Ishikawa (cell line): ENCODE measurements around the gene SPIN3.

ENCODE experiments used
- CEBPB ChIP-seq: IDR thresholded peaks from 2 replicates; pipeline ENCODE4 v1.6.1; 2012
- CREB1 ChIP-seq: IDR thresholded peaks from 2 replicates; pipeline ENCODE4 v1.6.1; 2012; ENCODE audit warnings: low read depth
- EGR1 ChIP-seq: IDR thresholded peaks from 2 replicates; pipeline ENCODE4 v1.6.1; 2012
- EP300 ChIP-seq: IDR thresholded peaks from 2 replicates; pipeline ENCODE4 v1.6.1; 2012; ENCODE audit warnings: borderline replicate concordance
- FOXM1 ChIP-seq: IDR thresholded peaks from 2 replicates; pipeline ENCODE4 v1.6.1; 2012; ENCODE audit warnings: low read depth, borderline replicate concordance
- NFIC ChIP-seq: IDR thresholded peaks from 2 replicates; pipeline ENCODE4 v1.6.1; 2012
- RAD21 ChIP-seq: IDR thresholded peaks from 2 replicates; pipeline ENCODE4 v1.6.1; 2012; ENCODE audit warnings: low read depth
- REST ChIP-seq: IDR thresholded peaks from 2 replicates; pipeline ENCODE4 v1.6.1; 2012; ENCODE audit warnings: low read depth, mild to moderate bottlenecking
- TAF1 ChIP-seq: IDR thresholded peaks from 2 replicates; pipeline ENCODE4 v1.6.1; 2012; ENCODE audit warnings: low read depth, mild to moderate bottlenecking
- TCF12 ChIP-seq: IDR thresholded peaks from 2 replicates; pipeline ENCODE4 v1.6.1; 2012; ENCODE audit warnings: low read depth
- TEAD4 ChIP-seq: IDR thresholded peaks from 2 replicates; pipeline ENCODE4 v1.6.1; 2012
- USF1 ChIP-seq: IDR thresholded peaks from 2 replicates; pipeline ENCODE4 v1.6.1; 2012
- YY1 ChIP-seq: IDR thresholded peaks from 2 replicates; pipeline ENCODE4 v1.6.1; 2012; ENCODE audit warnings: low read depth
- ZBTB7A ChIP-seq: IDR thresholded peaks from 2 replicates; pipeline ENCODE4 v1.6.1; 2012; ENCODE audit warnings: low read depth
- TF ChIP-seq, protein P1 (sequence below): IDR thresholded peaks from 2 replicates; pipeline ENCODE4 v1.6.1; 2012

The SPIN3 gene

DNA sequence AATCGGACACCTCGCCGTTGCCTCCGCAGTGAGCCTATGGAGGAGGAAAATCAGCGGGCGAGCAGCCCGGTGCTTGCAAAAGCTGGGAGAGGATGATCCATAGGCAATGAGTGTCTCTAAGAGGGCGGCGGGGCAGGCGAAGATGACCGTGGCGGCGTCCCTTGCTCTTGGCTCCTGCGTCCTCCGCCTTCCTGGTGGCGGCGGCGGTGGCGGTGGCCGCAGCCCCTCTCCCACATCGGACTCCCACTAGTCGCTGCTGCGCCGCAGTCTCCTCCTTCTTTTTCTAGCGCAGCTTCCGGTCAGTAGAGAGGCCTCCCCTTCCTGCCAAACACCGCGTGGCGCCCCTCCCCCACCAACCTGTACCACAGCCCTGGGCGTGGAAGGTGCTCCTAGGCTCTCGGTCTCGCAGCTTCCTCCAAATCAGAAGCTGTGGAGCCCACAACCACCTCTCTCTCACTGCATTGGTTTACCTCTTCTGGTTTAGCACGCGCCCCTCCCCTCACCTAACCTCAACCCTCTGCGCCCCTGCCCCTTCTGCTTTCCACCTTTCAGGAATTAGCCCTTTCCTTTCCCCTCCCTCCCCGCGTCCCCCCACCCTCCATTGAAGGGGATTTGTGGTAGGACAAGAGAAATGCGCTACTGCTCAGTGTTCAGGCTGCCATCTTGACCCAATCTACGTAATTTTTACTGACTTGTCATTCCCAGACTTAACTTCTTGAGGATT, at the start of gene SPIN3:
Gene SPIN3, minus strand, starts transcription at position 271 of the 724 bp plus-strand sequence. CDS start 594 bp downstream, outside the sequence.
- peak; percentile 64 for TF ChIP-seq TAF1
- TF ChIP-seq, protein P1, sequence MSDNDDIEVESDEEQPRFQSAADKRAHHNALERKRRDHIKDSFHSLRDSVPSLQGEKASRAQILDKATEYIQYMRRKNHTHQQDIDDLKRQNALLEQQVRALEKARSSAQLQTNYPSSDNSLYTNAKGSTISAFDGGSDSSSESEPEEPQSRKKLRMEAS: peak; percentile 92
- TF ChIP-seq EP300: no peak

- TF ChIP-seq YY1 (no peak), EP300 (no peak), CEBPB (no peak), TEAD4 (no peak), EGR1 (no peak), ZBTB7A (no peak), CREB1 (no peak), USF1 (no peak), FOXM1 (no peak)
These were observed 48.9 kb upstream of the SPIN3 start for GRCh38 chrX:57044245-57044644.

GRCh38 chrX:56994375-56995270, 718 bp downstream of the SPIN3 start:
- no peak for TF ChIP-seq USF1
- TF ChIP-seq RAD21: no peak
- TF ChIP-seq, protein P1: no peak
- TF ChIP-seq ZBTB7A: no peak
- TF ChIP-seq TCF12: no peak
- TF ChIP-seq REST: no peak
- TF ChIP-seq TAF1: no peak

- TF ChIP-seq FOXM1 (no peak), YY1 (no peak), EGR1 (no peak), CEBPB (no peak)
These were observed 7.6 kb downstream of the SPIN3 start for GRCh38 chrX:56987741-56988140.

- TF ChIP-seq EGR1 (no peak), TEAD4 (no peak), REST (no peak), TCF12 (no peak), USF1 (no peak), NFIC (no peak), RAD21 (no peak), FOXM1 (no peak), YY1 (no peak), CEBPB (no peak)
- TF ChIP-seq, protein P1: no peak
These were observed 9.2 kb downstream of the SPIN3 start for GRCh38 chrX:56986138-56986537.
